PC-9 (cell line): ENCODE results near the gene METAP2.

Source experiments
- CTCF ChIP-seq: fragments of 200-600 bp; sonication (generic); conservative IDR thresholded peaks from 2 replicates; pipeline ENCODE4 v1.6.1; 2017; ENCODE audit warnings: mixed run types, antibody characterized with exemption, mild to moderate bottlenecking, moderate library complexity
- EZH2 ChIP-seq: fragments of 200-600 bp; sonication (generic); IDR thresholded peaks from 2 replicates; pipeline ENCODE4 v1.8.0; 2017; ENCODE audit warnings: antibody characterized with exemption, low read depth

DNA sequence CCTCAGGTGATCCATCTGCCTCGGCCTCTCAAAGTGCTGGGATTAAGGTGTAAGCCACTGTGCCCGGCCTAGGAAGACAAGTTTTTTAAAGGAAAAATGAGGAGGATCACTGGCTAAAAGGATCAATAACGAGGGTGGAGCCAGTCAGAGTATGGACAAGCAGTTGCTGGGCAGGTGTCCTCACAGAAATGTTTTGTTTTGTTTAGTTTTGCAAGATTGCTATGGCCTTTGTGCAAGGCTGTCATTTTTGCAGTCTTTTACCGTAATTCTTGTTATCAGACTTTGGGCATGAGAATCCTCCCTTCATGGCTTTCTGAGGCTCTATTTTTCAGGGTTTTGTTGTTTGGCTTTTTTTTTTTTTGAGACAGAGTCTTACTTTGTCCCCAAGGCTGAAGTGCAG is 11.9 kb upstream of the METAP2 start:
- TF ChIP-seq CTCF (no peak), EZH2 (no peak)
